HepG2 (cell line): ENCODE data around the gene PGA3. TPM values are rescaled to one million over a fixed set of nuclear protein-coding genes. Genes with fewer than 3 reads are reported as not detected.
A peak's percentile ranks its signal among the peaks of the same experiment; 100 is the strongest.

ENCODE experiments used
- AHR ChIP-seq: IDR thresholded peaks from 2 replicates; pipeline ENCODE4 v1.6.1; 2018; ENCODE audit warnings: missing genetic modification reagents, missing compliant biosample characterization
- ATF1 ChIP-seq: IDR thresholded peaks from 2 replicates; pipeline ENCODE4 v1.6.1; 2016; ENCODE audit warnings: mild to moderate bottlenecking, control low read depth
- ATF7-NPFF ChIP-seq: sonication (generic); formaldehyde crosslinking; IDR thresholded peaks from 2 replicates; pipeline ENCODE4 v1.8.1; 2023; ENCODE audit warnings: mild to moderate bottlenecking, low read depth, missing genetic modification reagents, moderate library complexity
- ATRX ChIP-seq: sonication (generic); formaldehyde crosslinking; IDR thresholded peaks from 2 replicates; pipeline ENCODE4 v1.4.0; 2020; ENCODE audit warnings: missing genetic modification reagents, borderline replicate concordance
- CC2D1A ChIP-seq: sonication (generic); formaldehyde crosslinking; IDR thresholded peaks from 2 replicates; pipeline ENCODE4 v1.8.1; 2023; ENCODE audit warnings: mild to moderate bottlenecking, missing genetic modification reagents
- EED ChIP-seq: sonication (generic); formaldehyde crosslinking; IDR thresholded peaks from 2 replicates; pipeline ENCODE4 v1.5.0; 2020; ENCODE audit warnings: mild to moderate bottlenecking, missing genetic modification reagents
- ESRRA ChIP-seq: sonication (generic); formaldehyde crosslinking; IDR thresholded peaks from 2 replicates; pipeline ENCODE4 v1.5.1; 2020; ENCODE audit warnings: mild to moderate bottlenecking, low read depth, missing genetic modification reagents
- EZH2 ChIP-seq: conservative IDR thresholded peaks from 2 replicates; pipeline ENCODE4 v1.6.1; 2012; ENCODE audit warnings: mild to moderate bottlenecking, low read depth, low read length, moderate library complexity
- GMEB2 ChIP-seq: IDR thresholded peaks from 2 replicates; pipeline ENCODE4 v1.6.1; 2016; ENCODE audit warnings: missing biosample characterization, missing genetic modification reagents, low read depth
- HMG20B ChIP-seq: conservative IDR thresholded peaks from 2 replicates; pipeline ENCODE4 v1.6.1; 2016; ENCODE audit warnings: missing genetic modification reagents, missing compliant biosample characterization
- JUN ChIP-seq: sonication (generic); formaldehyde crosslinking; IDR thresholded peaks from 2 replicates; pipeline ENCODE4 v1.4.0; 2020; ENCODE audit warnings: mild to moderate bottlenecking, missing genetic modification reagents
- KAT2B ChIP-seq: fragments of 150-350 bp; IDR thresholded peaks from 2 replicates; pipeline ENCODE4 v1.6.1; 2014; ENCODE audit warnings: low read depth, low read length, borderline replicate concordance
- PHF21A ChIP-seq: sonication (generic); formaldehyde crosslinking; IDR thresholded peaks from 2 replicates; pipeline ENCODE4 v1.5.0; 2020; ENCODE audit warnings: mild to moderate bottlenecking, missing genetic modification reagents
- ZNF10 ChIP-seq: sonication (generic); formaldehyde crosslinking; IDR thresholded peaks from 2 replicates; pipeline ENCODE4 v1.4.0; 2020; ENCODE audit warnings: mild to moderate bottlenecking, low read depth, missing genetic modification reagents, borderline replicate concordance
- ZNF260 ChIP-seq: sonication (generic); formaldehyde crosslinking; IDR thresholded peaks from 2 replicates; pipeline ENCODE4 v1.4.0; 2020; ENCODE audit warnings: missing genetic modification reagents, low read depth, mild to moderate bottlenecking, borderline replicate concordance
- ZNF337 ChIP-seq: sonication (generic); formaldehyde crosslinking; IDR thresholded peaks from 2 replicates; pipeline ENCODE4 v1.5.1; 2020; ENCODE audit warnings: missing genetic modification reagents, low read depth, mild to moderate bottlenecking, borderline replicate concordance
- ZNF343 ChIP-seq: sonication (generic); formaldehyde crosslinking; IDR thresholded peaks from 2 replicates; pipeline ENCODE4 v1.4.0; 2020; ENCODE audit warnings: mild to moderate bottlenecking, missing genetic modification reagents
- ZNF407 ChIP-seq: sonication (generic); formaldehyde crosslinking; IDR thresholded peaks from one replicate; pipeline ENCODE4 v1.5.1; 2020; ENCODE audit warnings: mild to moderate bottlenecking, missing genetic modification reagents; ENCODE audit errors: not compliant biosample characterization
- ZNF431 ChIP-seq: sonication (generic); formaldehyde crosslinking; IDR thresholded peaks from 2 replicates; pipeline ENCODE4 v1.9.0; 2022; ENCODE audit warnings: missing genetic modification reagents, low read depth, mild to moderate bottlenecking, borderline replicate concordance
- ZNF432 ChIP-seq: sonication (generic); formaldehyde crosslinking; IDR thresholded peaks from 2 replicates; pipeline ENCODE4 v1.5.0; 2020; ENCODE audit warnings: missing genetic modification reagents, mild to moderate bottlenecking, borderline replicate concordance
- ZNF644 ChIP-seq: IDR thresholded peaks from 2 replicates; pipeline ENCODE4 v1.6.1; 2016; ENCODE audit warnings: low read depth
- polyA plus RNA-seq, 8 experiments: library from polyadenylated mRNA; depleted of rRNA in 3 of 8; stranded (reverse) in 7 of 8; unstranded in 1 of 8; fragments of >200 nt; fragmentation: Illumina TruSeq in 4 of 8; extraction: Trizol in 4 of 8; gene quantifications; 2 replicates each; pipeline versions ENCODE4 v1.2.1 to v1.2.3, GENCODE V29; 2011 to 2016; ENCODE audit warnings: low read depth in 4 of 8, missing spikeins in 1 of 8, mixed read lengths in 1 of 8; ENCODE audit not compliant: insufficient read depth in 1 of 8
- total RNA-seq, 5 experiments: library from RNA; depleted of rRNA; stranded (reverse); fragments of >200 nt; fragmentation: Illumina TruSeq; extraction: Trizol; gene quantifications; 2 replicates each; pipeline ENCODE4 v1.2.3, GENCODE V29; 2016; ENCODE audit warnings: low read depth in 1 of 5

The PGA3 gene
- total and polyA plus RNA-seq, 2 of the 13 experiments (the other 11 are each of a cell fraction or from before 2014, with no cell fraction given) = not detected

GRCh38 chr11:61164606-61165424 is 38.5 kb upstream of the PGA3 start (continued):
- TF ChIP-seq EZH2 (no peak), ATRX (no peak), ZNF260 (CRISPR knock-in tag) (no peak), HMG20B (no peak), ZNF343 (CRISPR knock-in tag) (no peak), ZNF10 (CRISPR knock-in tag) (no peak), ATF7-NPFF (no peak), KAT2B (no peak), CC2D1A (no peak), EED (CRISPR knock-in tag) (no peak), ZNF644 (CRISPR knock-in tag) (0 out of 2 replicates have a peak, but pooled peaks have one; percentile 16), ZNF337 (CRISPR knock-in tag) (no peak), ATF1 (0 out of 2 replicates have a peak, but pooled peaks have one; percentile 21), GMEB2 (no peak), AHR (no peak), ZNF407 (CRISPR knock-in tag) (no peak), ZNF431 (CRISPR knock-in tag) (no peak), JUN (CRISPR knock-in tag) (no peak), ESRRA (no peak), PHF21A (0 out of 2 replicates have a peak, but pooled peaks have one; percentile 30), ZNF432 (no peak)
